HG03095 (cell line): ENCODE data around the gene RASSF8.

ENCODE experiments used
- ATAC-seq: cut with Tn5 transposase; IDR thresholded peaks from one replicate; pipeline ENCODE4 v1.9.1; 2021; ENCODE audit warnings: moderate library complexity; ENCODE audit not compliant: unreplicated experiment

Gene RASSF8, protein sequence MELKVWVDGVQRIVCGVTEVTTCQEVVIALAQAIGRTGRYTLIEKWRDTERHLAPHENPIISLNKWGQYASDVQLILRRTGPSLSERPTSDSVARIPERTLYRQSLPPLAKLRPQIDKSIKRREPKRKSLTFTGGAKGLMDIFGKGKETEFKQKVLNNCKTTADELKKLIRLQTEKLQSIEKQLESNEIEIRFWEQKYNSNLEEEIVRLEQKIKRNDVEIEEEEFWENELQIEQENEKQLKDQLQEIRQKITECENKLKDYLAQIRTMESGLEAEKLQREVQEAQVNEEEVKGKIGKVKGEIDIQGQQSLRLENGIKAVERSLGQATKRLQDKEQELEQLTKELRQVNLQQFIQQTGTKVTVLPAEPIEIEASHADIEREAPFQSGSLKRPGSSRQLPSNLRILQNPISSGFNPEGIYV

DNA sequence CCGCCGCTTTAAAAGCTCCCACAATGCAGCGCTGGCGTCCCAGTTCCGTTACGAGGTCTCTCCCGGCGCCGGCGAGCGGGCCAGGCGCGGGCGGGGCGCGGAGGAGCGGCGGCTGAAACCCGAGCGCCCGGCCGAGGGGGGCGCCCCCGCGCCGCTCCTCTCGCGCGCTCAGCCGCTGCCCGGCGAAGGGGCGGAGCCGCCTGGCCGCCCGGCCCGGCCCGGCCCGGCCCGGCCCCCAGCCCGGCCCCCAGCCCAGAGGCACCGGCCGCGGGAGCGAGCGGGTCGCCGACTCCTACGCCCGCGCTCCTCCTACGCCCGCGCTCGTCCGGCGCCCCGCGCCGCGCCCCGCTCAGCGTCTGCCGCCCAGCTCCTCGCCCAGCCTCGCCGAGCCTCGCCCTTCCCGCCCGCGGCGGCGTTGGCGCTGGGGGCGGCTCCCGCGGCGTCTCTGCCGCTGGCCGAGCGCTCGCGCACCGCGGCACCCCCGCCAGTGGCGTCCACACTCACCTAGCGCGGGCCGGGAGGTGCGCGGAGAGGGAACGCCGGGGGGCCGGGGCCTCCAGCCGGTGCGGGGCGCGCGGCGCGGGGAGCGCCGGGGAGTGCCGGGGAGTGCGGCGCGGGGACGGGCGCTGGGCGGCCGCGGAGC lies at the start of gene RASSF8:
TSS of gene RASSF8 (plus strand) at position 255 of the 643 bp plus-strand sequence. CDS start 96,662 bp downstream, outside the sequence.
- peak; percentile 88 for ATAC-seq

DNA sequence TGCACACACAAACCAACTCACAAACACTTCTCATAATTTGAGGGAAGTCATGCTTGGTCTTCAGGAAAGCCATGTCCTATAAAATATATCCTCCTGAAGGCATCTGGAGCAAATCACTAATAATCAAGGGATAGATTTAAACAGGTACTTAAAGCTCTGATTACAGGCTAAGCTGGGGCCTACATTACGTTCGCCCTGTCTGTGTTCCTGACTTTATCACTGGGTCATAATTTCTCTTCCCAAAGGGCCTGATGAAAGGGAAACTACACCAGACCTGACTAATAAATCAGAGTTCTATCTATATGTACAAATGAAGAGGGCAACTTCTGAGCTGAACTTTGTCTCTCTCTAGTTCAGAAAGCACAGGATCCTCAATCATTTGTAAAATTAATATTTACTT lies 43.9 kb upstream of the RASSF8 start:
- no peak for ATAC-seq

DNA sequence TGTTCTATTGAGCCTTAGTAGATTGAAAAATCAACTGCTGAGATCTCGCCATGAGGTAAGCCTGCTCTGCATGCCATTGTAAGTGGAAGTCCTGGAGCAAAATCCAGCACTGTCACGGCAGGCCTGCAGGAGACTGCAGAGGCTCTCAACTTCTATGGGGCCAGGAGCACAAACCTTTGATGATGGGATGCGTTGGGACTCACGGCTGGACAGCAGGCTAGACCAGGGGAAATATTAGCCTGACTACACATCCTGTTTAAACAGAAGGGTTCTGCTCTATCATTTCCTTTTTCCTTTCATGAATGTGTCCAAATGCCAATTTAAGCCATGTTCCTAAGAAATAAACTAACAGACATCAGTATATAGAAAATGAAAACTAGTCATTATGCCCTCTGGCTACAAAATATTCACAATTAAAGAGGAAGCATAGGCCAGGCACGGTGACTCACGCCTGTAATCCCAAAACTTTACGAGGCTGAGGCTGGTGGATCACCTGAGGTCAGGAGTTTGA lies 33.9 kb upstream of the RASSF8 start:
- ATAC-seq: no peak

DNA sequence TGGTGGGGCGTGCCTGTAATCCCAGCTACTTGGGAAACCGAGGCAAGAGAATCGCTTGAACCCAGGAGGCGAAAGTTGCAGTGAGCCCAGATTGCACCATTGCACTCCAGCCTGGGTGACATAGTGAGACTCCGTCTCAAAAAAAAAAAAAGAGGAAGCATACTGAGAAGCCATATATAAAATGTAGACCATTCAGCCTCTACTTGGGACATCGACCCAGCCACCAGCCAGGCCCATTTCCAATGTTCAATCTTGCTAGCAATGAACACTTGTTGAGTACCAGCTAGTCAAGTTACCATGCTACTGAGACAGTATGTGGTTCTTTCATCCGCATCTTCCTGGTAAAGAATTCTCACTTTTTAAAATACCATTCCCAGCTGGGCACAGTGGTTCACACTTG lies 33.4 kb upstream of the RASSF8 start:
- no peak for ATAC-seq

DNA sequence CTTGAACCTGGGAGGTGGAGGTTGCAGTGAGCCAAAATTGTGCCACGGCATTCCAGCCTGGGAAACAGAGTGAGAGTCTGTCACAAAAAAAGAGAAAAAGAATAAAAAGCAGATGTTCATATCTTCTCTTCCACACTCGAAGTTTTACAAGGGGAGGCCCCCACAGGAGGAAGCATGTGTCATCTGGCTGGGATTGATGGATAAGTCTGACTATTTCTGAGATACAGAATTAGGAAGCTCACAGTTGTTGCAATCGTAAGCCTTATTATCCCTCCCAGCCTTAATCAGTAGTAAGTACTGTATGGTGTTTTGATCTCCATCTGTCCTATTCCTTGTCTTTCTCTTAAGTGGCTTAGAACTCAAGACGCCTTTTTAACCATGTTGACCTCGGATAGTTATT lies 31.9 kb upstream of the RASSF8 start:
- no peak for ATAC-seq

DNA sequence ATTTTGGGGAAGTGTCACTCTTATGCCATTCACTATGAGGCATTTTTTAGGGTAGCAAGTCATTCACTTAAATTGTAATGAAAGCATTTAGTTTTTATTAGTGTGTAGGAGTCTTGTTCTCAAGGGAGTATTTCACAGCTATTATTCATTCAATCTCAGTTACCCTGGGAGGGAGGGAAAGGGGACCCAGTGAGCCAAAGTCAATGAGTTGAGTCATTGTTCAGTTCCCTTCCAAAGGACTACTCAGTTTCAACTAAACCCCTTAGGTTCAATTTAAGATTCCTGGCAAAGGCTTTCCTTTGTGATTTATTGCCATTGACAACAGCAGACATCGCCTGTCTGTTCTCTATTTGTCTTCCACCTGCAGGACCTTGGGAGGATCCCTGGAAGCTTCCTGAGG lies 29.3 kb upstream of the RASSF8 start:
- ATAC-seq: no peak

DNA sequence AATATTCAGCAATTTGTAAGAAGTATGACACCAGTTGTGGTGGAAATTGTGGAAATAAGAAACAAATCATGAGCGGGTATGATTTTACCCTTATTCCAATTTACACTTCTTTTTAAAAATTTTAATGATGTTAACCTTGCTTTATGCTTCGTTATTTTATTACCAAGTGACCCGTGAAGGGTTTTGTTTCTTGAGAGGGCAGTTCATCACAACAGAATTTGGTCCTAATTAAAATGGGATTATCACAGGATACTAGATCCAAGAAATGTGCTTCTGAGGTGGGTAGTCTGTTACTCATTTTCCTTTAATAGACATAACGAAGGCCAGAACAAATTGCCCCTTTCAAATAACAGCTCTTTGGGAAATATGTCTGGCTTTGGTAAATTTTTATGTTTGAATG lies 25.5 kb upstream of the RASSF8 start:
- no peak for ATAC-seq

DNA sequence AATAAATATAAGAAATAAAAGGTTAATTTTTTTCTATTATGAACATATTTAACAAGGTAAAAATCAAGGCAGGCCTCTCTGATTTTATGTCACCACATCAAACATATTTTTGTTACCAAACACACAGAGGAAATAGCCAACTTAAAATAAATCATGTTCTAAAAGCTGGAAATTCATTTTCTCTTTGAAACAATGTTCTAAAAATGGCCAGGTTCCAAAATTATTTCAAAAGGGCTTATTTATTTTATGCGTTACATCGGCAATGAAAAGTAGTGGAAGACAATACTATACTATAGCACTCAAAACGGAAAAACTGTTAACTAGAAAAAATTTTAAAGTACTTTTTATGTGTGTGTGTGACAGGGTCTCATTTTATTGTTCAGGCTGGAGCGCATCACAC lies 24.0 kb upstream of the RASSF8 start:
- no peak for ATAC-seq

DNA sequence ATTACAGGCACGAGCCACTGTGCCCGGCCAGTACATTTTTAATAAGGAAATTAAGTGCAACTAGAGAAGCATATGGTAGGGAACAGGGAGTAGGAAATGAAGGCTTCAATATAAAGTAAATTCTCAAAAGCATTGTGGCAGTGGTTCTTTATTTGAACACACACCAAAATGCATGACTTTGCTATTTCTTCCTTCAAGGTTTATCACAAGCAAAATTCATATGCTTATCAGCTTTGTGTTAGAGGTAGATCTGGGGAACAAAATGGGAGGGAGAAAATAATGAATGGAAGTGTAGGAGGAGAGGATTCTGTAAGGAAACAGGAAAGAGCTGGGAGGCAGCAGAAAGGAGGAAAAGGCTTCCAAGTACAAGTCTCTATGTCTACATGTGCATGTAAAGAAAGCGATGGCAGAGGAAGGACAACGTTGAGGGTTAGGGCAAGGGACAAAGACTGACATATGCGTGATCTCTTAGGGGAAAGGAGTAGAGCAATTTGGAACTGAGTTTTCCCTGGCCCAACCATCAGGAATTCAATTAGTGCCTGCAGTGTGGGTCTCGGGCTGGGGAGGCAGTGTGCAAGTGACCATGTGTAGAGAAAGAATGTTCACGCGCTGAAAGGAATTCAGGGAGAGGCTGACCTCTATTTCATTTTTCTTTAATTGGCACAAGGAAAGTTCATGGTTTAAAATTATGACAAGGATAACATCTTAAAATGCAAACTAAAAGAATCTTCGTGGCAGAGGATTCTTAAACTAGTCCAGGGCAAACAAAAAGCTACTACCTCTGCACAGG lies 22.9 kb upstream of the RASSF8 start:
- no peak for ATAC-seq

DNA sequence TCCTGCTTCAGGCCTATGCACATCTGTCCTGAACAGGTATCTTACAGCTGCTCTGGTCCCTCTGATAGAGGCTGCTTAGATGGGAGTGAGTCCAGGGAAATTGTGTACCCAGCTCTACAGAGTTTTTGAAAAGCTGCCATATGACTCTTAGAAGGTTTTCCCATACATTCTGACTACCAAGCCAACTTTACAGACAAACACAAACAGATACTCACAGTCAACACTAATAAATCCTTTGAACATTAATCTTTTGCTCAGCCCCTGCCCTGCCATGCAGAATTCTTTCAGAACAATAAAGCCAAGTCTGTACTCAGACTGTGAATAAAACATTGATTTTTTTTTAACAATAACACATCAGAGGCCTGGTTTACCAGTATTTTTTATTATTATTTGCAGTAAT lies 21.4 kb upstream of the RASSF8 start:
- ATAC-seq: no peak

DNA sequence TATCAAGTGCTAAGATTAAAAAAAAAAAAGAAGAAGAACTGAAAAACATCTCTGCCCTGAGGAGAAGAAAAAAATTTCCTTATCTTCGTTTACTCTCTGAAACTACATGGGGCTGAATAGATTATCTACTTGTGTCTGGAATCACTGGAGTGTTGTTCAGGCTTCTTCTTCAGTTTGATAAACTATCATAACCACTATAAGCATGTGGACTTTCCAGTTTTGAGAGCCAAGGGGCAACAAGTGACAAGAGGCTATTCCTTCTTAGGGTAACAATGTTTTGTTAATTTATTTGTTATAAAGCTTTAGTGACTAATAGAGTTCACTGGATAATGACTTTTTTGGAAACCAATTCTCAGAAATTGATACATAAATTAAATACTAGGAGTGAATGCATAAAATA lies 19.9 kb upstream of the RASSF8 start:
- no peak for ATAC-seq

DNA sequence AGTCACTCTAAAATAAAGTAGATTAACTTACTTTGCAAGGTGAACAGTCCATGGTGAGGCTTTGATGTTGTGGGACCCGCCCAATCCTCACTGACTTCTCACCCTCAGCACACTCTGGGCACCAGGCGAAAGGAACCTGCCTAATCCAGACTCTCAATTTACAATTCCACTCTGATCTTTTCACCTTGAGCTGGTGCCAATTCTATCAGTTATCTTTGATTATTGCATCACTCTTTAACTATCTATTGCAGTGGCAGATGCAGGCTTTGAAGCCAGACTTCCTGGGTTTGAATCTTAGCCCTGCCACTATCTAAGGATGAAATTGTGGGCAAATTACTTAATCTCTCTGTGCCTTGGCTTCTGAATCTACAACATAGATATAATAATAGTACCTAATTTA lies 18.9 kb upstream of the RASSF8 start:
- no peak for ATAC-seq

DNA sequence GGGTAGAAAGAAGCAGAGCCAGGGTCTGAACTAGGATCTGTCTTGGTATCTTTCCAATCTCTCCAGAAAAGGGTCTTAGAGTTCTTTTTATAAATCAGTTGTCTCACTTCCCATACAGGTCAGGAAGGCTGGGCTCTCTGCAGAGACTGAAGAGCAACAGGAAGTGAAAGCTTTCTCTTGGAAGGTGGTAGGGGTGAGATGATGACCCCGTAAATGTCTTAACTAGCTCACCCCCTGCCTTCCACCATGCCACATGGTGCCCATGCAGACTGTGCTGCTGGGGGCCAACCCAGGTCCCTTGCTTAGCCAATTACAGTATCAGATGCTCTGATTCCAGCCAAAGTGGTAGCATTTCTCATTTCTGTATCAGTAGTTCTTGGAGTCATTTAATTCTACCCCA lies 17.6 kb upstream of the RASSF8 start:
- ATAC-seq: no peak

DNA sequence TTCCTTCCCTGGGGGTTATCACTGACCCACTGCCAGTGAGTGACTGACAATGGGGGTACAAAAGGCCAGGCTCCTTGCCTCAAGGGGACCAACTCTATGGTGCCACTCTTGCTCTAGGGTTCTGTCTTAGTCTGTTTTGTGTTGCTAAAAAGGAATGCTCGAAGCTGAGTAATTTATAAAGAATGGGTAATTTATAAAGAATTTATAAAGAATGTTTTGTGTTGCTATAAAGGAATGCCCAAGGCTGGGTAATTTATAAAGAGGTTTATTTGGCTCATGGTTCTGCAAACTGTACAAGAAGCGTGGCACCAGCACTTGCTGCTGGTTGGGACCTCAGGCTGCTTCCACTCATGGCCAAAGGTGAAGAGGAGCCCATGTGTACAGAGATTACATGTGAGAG lies 15.8 kb upstream of the RASSF8 start:
- no peak for ATAC-seq

DNA sequence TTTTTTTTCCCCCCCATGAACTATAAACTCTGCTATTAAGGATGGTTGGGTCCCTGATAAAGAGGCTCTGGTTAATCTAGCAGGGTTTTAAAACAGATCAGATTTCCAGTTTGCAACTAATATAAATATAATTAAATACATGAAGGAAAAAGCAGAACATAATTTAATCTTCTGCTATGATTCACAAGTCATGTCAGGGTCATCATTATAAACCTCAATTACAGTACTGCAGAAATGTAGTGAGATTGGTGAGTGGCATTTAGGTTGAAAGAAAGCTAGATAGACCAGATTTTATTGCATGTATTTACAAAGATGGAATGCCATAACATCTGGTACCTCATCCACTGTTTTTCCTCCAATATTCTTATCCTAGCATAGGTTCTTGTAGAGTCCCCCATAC lies 14.5 kb upstream of the RASSF8 start:
- no peak for ATAC-seq

DNA sequence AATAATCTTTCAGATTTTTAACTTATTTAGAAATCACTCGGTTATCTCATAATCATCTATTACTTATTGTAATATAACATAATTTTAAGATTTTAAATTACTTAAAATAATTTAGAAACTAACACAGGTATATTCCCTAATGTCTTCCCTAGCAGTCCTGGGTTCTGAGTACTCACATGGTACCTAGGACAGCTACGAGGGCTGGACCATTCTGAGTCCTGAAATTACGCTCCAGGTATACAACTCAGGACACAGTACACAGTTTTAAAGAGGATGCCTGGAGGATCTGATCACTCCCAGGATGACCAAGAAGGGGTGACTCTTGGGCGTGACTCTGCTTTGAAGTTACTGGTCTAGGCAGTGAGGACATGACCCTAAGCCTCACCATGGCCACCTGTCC lies 9.1 kb upstream of the RASSF8 start:
- no peak for ATAC-seq

DNA sequence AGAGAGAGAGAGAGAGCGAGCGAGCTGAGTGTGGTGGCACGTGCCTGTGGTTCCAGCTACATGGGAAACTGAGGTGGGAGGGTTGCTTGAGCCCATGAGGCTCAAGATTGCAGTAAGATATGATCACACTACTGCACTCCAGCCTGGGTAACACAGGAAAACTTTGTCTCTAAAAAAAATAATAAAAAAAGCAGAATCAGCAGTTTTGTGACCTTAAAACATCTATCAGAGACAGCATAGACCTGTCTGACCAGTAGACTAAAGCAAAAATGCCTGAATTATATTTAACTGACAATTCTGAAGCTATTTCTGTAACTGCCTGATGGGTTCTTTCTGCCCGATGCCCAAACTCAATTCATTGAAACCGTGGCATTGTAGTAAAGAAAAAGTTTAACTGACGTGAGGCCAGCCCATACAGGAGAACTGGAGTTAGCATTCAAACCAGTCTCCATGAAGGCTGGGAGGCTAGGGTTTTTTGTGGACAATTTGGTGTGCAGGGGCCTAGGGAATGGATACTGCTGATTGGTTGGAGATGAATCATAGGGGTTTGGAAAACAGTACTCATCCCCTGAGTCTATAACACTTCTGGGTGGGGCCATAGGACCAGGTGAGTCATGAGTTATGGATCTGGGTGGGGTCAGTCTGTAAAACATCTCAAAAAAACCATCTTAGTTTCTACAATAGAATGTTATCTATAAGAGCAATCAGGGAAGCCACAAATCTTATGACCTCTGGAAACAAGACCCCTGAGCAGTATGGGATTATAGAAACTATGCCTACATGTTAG lies 8.0 kb upstream of the RASSF8 start:
- ATAC-seq: no peak

DNA sequence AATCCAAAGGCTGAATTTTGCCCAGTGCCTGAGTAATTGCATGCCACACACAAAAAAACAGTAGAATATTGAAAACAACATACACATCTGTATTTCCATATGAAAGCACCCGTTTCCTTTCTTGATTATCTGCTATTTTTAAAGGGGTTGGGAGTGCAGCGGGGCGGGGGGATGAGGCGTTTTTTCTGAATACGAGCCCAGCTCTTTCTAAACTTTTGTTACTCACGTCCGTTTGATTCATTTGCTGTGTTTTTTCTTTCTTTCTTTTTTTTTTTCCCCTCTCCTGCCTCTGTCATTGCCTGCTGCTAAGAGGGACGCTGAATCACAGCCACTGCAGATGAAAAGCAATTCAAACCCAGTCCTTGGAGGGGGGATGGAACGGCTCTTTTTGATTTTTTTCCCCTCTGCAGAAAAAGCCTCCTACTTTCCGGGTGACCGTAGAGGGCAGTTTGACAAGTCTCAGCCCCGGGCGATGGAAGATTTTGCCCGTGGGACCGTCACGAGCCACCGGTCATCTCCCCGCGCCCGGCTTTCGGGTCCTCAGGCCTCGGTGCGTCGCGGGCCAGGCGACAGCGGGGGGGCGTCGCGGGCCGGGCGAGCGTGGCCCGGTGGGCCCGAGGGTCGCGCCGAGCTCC lies 572 bp upstream of the RASSF8 start:
- ATAC-seq: peak; percentile 15

DNA sequence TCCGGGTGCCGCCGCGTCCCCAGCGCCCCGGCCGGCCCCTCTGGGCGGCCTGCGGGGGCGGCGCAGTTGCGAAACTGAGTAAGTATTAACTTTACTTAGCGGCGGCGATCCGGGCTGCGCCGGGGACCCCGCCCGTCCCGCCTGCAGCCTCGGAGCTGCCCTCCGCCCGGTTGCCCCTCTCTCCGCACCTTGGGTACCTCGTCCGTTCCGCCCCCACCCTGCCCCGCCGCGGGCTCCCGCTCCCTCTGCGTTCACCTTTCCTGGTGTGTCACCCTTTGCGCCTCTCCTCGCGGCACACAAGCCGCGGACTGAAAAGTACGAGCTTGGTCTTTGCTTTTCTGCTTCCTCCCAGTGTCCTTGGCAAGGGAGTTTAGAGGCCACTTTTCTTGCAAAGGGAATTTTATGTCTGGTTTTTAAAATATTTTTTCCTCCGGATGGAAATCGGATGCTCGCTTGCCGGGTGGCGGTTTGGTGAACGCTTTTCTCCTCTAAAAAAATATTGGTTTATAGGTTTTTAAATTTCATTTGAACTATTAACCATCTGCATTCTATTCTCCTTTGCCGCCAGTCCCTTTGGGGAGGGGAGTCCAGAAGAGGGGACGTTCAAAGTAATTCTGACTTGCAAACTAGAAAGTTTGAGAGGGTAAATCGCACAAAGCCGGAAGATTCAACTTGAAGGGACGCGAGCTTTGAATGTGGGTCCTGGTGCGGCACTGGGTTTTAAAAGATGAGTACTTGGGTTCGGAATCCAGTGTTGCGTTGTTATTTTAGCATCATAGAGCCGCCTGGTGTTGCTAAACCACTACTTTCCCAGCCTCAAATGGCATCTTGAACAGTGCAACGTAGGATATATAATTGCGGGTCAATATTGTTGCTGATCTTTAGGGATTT lies 834 bp downstream of the RASSF8 start:
- ATAC-seq: no peak
